Hematopoietic multipotent progenitor cell treated with erythropoietin and hydrocortisone succinate and interleukin-3 and kit ligand, for 8 days (in vitro differentiated cells): ENCODE data around the gene KDM1B.
"Not testable (repeated sequence)": the region's sequence is repeated elsewhere in the genome, so short reads cannot be mapped to it uniquely, and the experiment has no call there.

ENCODE experiments used
- DNase-seq: peaks from one replicate; pipeline ENCODE4 v3.0.0-alpha.2; 2015

Gene KDM1B

GRCh38 chr6:18155150-18155863, at the start of gene KDM1B:
KDM1B (plus strand) TSS chr6:18155422; CDS start chr6:18159896, 4,474 bp downstream.
- DNase-seq: peak; percentile 97

- no peak for DNase-seq
Observed at GRCh38 chr6:18107061-18107460, 48.2 kb upstream of the KDM1B start.

GRCh38 chr6:18110162-18110561, 45.1 kb upstream of the KDM1B start:
- DNase-seq: no peak

- no peak for DNase-seq
Observed at GRCh38 chr6:18115356-18115755, 39.9 kb upstream of the KDM1B start.

GRCh38 chr6:18117136-18117535, 38.1 kb upstream of the KDM1B start:
- no peak for DNase-seq

GRCh38 chr6:18118330-18118729, 36.9 kb upstream of the KDM1B start:
- no peak for DNase-seq

- DNase-seq: no peak
Observed at GRCh38 chr6:18119236-18119635, 36.0 kb upstream of the KDM1B start.

GRCh38 chr6:18121580-18122127, 33.6 kb upstream of the KDM1B start:
- DNase-seq: no peak

- DNase-seq: peak; percentile 92
Observed at GRCh38 chr6:18122128-18123093, 32.8 kb upstream of the KDM1B start, which contains the start of gene NHLRC1. NHLRC1 (minus strand) TSS chr6:18122677; CDS start chr6:18122606, 71 bp downstream.

- no peak for DNase-seq
Observed at GRCh38 chr6:18126121-18126520, 29.1 kb upstream of the KDM1B start.

- no peak for DNase-seq
Observed at GRCh38 chr6:18132346-18132745, 22.9 kb upstream of the KDM1B start.

GRCh38 chr6:18135171-18135570, 20.1 kb upstream of the KDM1B start:
- no peak for DNase-seq

GRCh38 chr6:18136260-18136659, 19.0 kb upstream of the KDM1B start:
- DNase-seq: no peak

- DNase-seq: no peak
Observed at GRCh38 chr6:18138906-18139305, 16.3 kb upstream of the KDM1B start.

GRCh38 chr6:18139935-18140621, 15.1 kb upstream of the KDM1B start:
- no peak for DNase-seq

- no peak for DNase-seq
Observed at GRCh38 chr6:18141805-18142590, 13.2 kb upstream of the KDM1B start.

GRCh38 chr6:18142591-18142861, 12.7 kb upstream of the KDM1B start:
- DNase-seq: no peak

GRCh38 chr6:18147160-18147559, 8.1 kb upstream of the KDM1B start:
- no peak for DNase-seq

GRCh38 chr6:18147616-18148015, 7.6 kb upstream of the KDM1B start:
- DNase-seq: no peak

GRCh38 chr6:18148304-18149025, 6.8 kb upstream of the KDM1B start:
- no peak for DNase-seq

- DNase-seq: not testable (repeated sequence)
Observed at GRCh38 chr6:18151391-18151790, 3.8 kb upstream of the KDM1B start.

- DNase-seq: no peak
Observed at GRCh38 chr6:18151801-18152200, 3.4 kb upstream of the KDM1B start.
